ENCODE measurements around the gene IGSF22.
A peak's percentile ranks its signal among the peaks of the same experiment; 100 is the strongest.

IGSF22 gene

GRCh38 chr11:18727479-18728236 lies 1.7 kb upstream of the IGSF22 start:
- TF ChIP-seq, protein P1, sequence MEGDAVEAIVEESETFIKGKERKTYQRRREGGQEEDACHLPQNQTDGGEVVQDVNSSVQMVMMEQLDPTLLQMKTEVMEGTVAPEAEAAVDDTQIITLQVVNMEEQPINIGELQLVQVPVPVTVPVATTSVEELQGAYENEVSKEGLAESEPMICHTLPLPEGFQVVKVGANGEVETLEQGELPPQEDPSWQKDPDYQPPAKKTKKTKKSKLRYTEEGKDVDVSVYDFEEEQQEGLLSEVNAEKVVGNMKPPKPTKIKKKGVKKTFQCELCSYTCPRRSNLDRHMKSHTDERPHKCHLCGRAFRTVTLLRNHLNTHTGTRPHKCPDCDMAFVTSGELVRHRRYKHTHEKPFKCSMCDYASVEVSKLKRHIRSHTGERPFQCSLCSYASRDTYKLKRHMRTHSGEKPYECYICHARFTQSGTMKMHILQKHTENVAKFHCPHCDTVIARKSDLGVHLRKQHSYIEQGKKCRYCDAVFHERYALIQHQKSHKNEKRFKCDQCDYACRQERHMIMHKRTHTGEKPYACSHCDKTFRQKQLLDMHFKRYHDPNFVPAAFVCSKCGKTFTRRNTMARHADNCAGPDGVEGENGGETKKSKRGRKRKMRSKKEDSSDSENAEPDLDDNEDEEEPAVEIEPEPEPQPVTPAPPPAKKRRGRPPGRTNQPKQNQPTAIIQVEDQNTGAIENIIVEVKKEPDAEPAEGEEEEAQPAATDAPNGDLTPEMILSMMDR (IDR thresholded peaks at IDR 0.05), result peak; percentile 83
- H3K4me1 Mint-ChIP-seq, result peaks cover 33% of the 10 kb centered on the region
- H3K9me3 Mint-ChIP-seq, result no peaks in the 10 kb centered on the region
- H3K27me3 Mint-ChIP-seq (ENCODE audit: low read depth, poor library complexity), result peaks cover 19% of the 10 kb centered on the region
- no peaks in the 10 kb centered on the region for H3K36me3 Mint-ChIP-seq (ENCODE audit: low read depth)
- H3K27ac Mint-ChIP-seq, result no peak overlapping the region
- no peak overlapping the region for H3K4me3 Mint-ChIP-seq
- DNase-seq, result peak; percentile 69

DNA sequence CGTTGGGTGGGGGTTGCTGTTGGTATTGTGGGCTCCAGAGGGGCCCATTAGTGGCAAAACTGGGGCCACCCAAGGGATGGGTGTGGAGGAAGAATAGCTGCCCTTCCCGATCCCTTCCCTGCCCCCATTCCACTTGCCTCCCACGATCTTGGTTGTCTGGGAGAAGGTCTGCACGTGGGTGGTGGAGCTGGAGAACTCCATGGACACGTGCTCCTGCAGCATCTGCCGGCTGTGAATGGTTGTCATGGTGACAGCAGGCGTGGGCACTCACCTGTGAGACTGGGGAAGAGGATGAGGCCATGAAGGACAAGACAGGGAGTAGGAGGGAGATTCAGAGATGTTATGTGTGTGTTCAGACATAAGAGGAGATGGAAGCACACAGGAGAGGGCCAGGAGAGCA lies 2.0 kb downstream of the IGSF22 start:
- Mint-ChIP-seq H3K27me3 (ENCODE audit: low read depth, poor library complexity) (peaks cover 21% of the 10 kb centered on the region), H3K36me3 (ENCODE audit: low read depth) (no peaks in the 10 kb centered on the region), H3K27ac (no peak overlapping the region), H3K4me1 (peaks cover 56% of the 10 kb centered on the region), H3K9me3 (no peaks in the 10 kb centered on the region), H3K4me3 (no peak overlapping the region)
- TF ChIP-seq, protein P1 (IDR thresholded peaks at IDR 0.05), result no peak
- no peak for DNase-seq

GRCh38 chr11:18722293-18722637 lies 3.7 kb downstream of the IGSF22 start:
- Mint-ChIP-seq H3K27me3 (ENCODE audit: low read depth, poor library complexity) (peaks cover 27% of the 10 kb centered on the region), H3K9me3 (no peaks in the 10 kb centered on the region), H3K4me1 (peaks cover 51% of the 10 kb centered on the region), H3K36me3 (ENCODE audit: low read depth) (no peaks in the 10 kb centered on the region), H3K4me3 (peak overlapping the region; percentile 87), H3K27ac (no peak overlapping the region)
- no peak for DNase-seq
- TF ChIP-seq, protein P1 (IDR thresholded peaks at IDR 0.05), result peak; percentile 24

GRCh38 chr11:18721561-18722292 lies 4.3 kb downstream of the IGSF22 start:
- TF ChIP-seq, protein P1 (IDR thresholded peaks at IDR 0.05), result peak; percentile 81
- peak overlapping the region; percentile 87 for H3K4me3 Mint-ChIP-seq
- peaks cover 32% of the 10 kb centered on the region for H3K27me3 Mint-ChIP-seq (ENCODE audit: low read depth, poor library complexity)
- peak; percentile 69 for DNase-seq
- no peaks in the 10 kb centered on the region for H3K9me3 Mint-ChIP-seq
- H3K4me1 Mint-ChIP-seq, result peaks cover 51% of the 10 kb centered on the region
- peak overlapping the region; percentile 67 for H3K27ac Mint-ChIP-seq
- no peaks in the 10 kb centered on the region for H3K36me3 Mint-ChIP-seq (ENCODE audit: low read depth)

GRCh38 chr11:18720808-18721560 lies 5.0 kb downstream of the IGSF22 start:
- Mint-ChIP-seq H3K27me3 (ENCODE audit: low read depth, poor library complexity) (peaks cover 40% of the 10 kb centered on the region), H3K4me1 (peaks cover 48% of the 10 kb centered on the region), H3K9me3 (no peaks in the 10 kb centered on the region), H3K27ac (no peak overlapping the region), H3K4me3 (peak overlapping the region; percentile 87), H3K36me3 (ENCODE audit: low read depth) (no peaks in the 10 kb centered on the region)
- peak; percentile 93 for DNase-seq
- TF ChIP-seq, protein P1 (IDR thresholded peaks at IDR 0.05), result no peak
